ENCODE results near the gene EEA1. TPM values are rescaled to one million over a fixed set of nuclear protein-coding genes. Genes with fewer than 3 reads are reported as not detected.
A peak's percentile ranks its signal among the peaks of the same experiment; 100 is the strongest.
"Not testable (repeated sequence)": the region's sequence is repeated elsewhere in the genome, so short reads cannot be mapped to it uniquely, and the experiment has no call there.

EEA1 gene
- total RNA-seq, 4 donors from 2014 or later: 11.6 to 25.4 (median 21.7) TPM

- DNase-seq: no peak
- Histone ChIP-seq H3K27me3 (no peaks in the 10 kb centered on the region), H3K4me3 (no peak overlapping the region), H3K27ac (no peak overlapping the region), H3K9me3 (peaks cover 0 to 7% of the 10 kb centered on the region in 2 donors), H3K36me3 (no peaks in the 10 kb centered on the region), H3K4me1 (peaks cover 0 to 5% (median 0%) of the 10 kb centered on the region in 4 donors)
- intact Hi-C loops (cut with DNase I; ENCODE audit: low total_unique reads) (no loop called here), in situ Hi-C loops (cut with MboI; ENCODE audit: low pct_ligation_motif_present in 1 of 4, low pct_unique_long_range_greater_than_20kb in 1 of 4, low sequenced_read_pairs in 3 of 4) (no loop called here)
- TF ChIP-seq EP300 (IDR thresholded peaks at IDR 0.05; ENCODE audit: low read depth) (no peak), CTCF (IDR thresholded peaks at IDR 0.05) (no peak), POLR2A (IDR thresholded peaks at IDR 0.05) (no peak), POLR2AphosphoS5 (IDR thresholded peaks at IDR 0.05) (no peak)
- 84 to 100% methylated on average over 1 of the region's 1 CpG for WGBS, 2 donors (ENCODE audit: low coverage in 1 of 2)
Measured at GRCh38 chr12:92973614-92974013, 44.5 kb upstream of the EEA1 start.

- intact Hi-C loops (cut with DNase I; ENCODE audit: low total_unique reads): no loop called here
- H3K27me3 ChIP-seq: no peaks in the 10 kb centered on the region
- DNase-seq: no peak
- in situ Hi-C loops (cut with MboI; ENCODE audit: low pct_ligation_motif_present in 1 of 4, low pct_unique_long_range_greater_than_20kb in 1 of 4, low sequenced_read_pairs in 3 of 4): no loop called here
- WGBS, 2 donors (ENCODE audit: low coverage in 1 of 2): 80 to 89% methylated on average over 1 of the region's 1 CpG
- peaks cover 0 to 5% (median 0%) of the 10 kb centered on the region in 4 donors for H3K4me1 ChIP-seq
- H3K27ac ChIP-seq: peak overlapping the region in 2 of 4 donors; percentile 27 to 35
- H3K4me3 ChIP-seq: no peak overlapping the region
- TF ChIP-seq POLR2AphosphoS5 (IDR thresholded peaks at IDR 0.05) (no peak), POLR2A (IDR thresholded peaks at IDR 0.05) (no peak), CTCF (IDR thresholded peaks at IDR 0.05) (no peak), EP300 (IDR thresholded peaks at IDR 0.05; ENCODE audit: low read depth) (no peak)
- no peaks in the 10 kb centered on the region for H3K36me3 ChIP-seq
- H3K9me3 ChIP-seq: peaks cover 0 to 7% of the 10 kb centered on the region in 2 donors
Measured at GRCh38 chr12:92971859-92972524, 42.9 kb upstream of the EEA1 start.

GRCh38 chr12:92968176-92968813 is 39.2 kb upstream of the EEA1 start:
- no peak for DNase-seq
- intact Hi-C loops (cut with DNase I; ENCODE audit: low total_unique reads) (no loop called here), in situ Hi-C loops (cut with MboI; ENCODE audit: low pct_ligation_motif_present in 1 of 4, low pct_unique_long_range_greater_than_20kb in 1 of 4, low sequenced_read_pairs in 3 of 4) (no loop called here)
- no peak overlapping the region for H3K4me3 ChIP-seq
- H3K9me3 ChIP-seq: no peaks in the 10 kb centered on the region
- peaks cover 0 to 5% (median 0%) of the 10 kb centered on the region in 4 donors for H3K4me1 ChIP-seq
- H3K27ac ChIP-seq: no peak overlapping the region
- WGBS, 2 donors (ENCODE audit: low coverage in 1 of 2): 50 to 78% methylated on average over 1 to 3 of the region's 3 CpGs
- no peaks in the 10 kb centered on the region for H3K27me3 ChIP-seq
- TF ChIP-seq POLR2AphosphoS5 (IDR thresholded peaks at IDR 0.05): no peak
- no peak for TF ChIP-seq CTCF (IDR thresholded peaks at IDR 0.05)
- no peak for TF ChIP-seq POLR2A (IDR thresholded peaks at IDR 0.05)
- no peaks in the 10 kb centered on the region for H3K36me3 ChIP-seq

GRCh38 chr12:92964378-92964777 is 35.3 kb upstream of the EEA1 start:
- WGBS, 2 donors (ENCODE audit: low coverage in 1 of 2): 86% methylated on average over 1 of the region's 1 CpG
- DNase-seq; H3K4me1 ChIP-seq; H3K4me3 ChIP-seq; H3K9me3 ChIP-seq; H3K27ac ChIP-seq; H3K36me3 ChIP-seq; in situ Hi-C loops (cut with MboI; ENCODE audit: low pct_ligation_motif_present in 1 of 4, low pct_unique_long_range_greater_than_20kb in 1 of 4, low sequenced_read_pairs in 3 of 4); intact Hi-C loops (cut with DNase I; ENCODE audit: low total_unique reads); H3K27me3 ChIP-seq: not testable (repeated sequence)

Measured in transverse colon (tissue), 4 donors.